ENCODE data around the gene SECTM1. TPM values are rescaled to one million over a fixed set of nuclear protein-coding genes. Genes with fewer than 3 reads are reported as not detected.

SECTM1 gene
- total RNA-seq, 2 donors from 2014 or later: not detected

DNA sequence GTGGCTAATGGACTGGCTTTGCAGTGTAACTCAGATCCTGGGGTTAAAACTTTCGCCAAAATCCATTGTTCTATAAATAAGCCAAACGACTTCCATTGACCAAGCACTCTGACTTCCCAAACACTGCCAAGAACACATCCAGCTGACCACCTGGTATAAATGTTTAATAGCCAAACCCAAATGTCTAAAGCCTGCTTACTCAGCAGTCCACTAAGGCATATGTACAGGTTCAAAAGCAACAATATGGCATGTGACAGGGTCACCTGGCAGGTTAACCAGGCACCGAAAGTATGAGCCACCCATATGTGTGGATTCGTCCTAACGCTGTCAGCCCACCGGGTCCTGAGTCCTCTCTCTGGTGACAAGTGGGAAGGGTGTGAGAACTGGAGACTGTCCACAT lies 62.2 kb downstream of the SECTM1 start:
- Histone ChIP-seq H3K4me3 (ENCODE audit: low read length) (peak overlapping the region; percentile 96), H3K27ac (ENCODE audit: low read depth, low read length) (no peak overlapping the region)

More for the DNA sequence above, 62.2 kb downstream of the SECTM1 start:
- peaks cover 23% of the 10 kb centered on the region for H3K27me3 Mint-ChIP-seq (ENCODE audit: insufficient read depth)
- peaks cover 53% of the 10 kb centered on the region for H3K36me3 Mint-ChIP-seq (ENCODE audit: low read depth)
- 91 to 95% methylated on average over 6 of the region's 6 CpGs for WGBS, 2 experiments (ENCODE audit: insufficient coverage in 1 of 2, insufficient read length in 1 of 2)
- Histone ChIP-seq H3K9me3 (ENCODE audit: control insufficient read depth, low read length) (no peaks in the 10 kb centered on the region), H3K4me1 (ENCODE audit: control insufficient read depth, insufficient read depth, low read length) (peaks cover 36% of the 10 kb centered on the region), H3K27me3 (ENCODE audit: control insufficient read depth, insufficient read depth, low read length, poor library complexity, severe bottlenecking) (no peaks in the 10 kb centered on the region), H3K9ac (ENCODE audit: extremely low read depth, low read length, poor library complexity, severe bottlenecking) (no peak overlapping the region), H3K36me3 (ENCODE audit: control insufficient read depth, insufficient read depth, low read length) (peaks cover 57% of the 10 kb centered on the region)
- H3K27ac Mint-ChIP-seq: no peak overlapping the region
- H3K4me3 Mint-ChIP-seq: peak overlapping the region; percentile 79
- no peak for DNase-seq
- no peaks in the 10 kb centered on the region for H3K9me3 Mint-ChIP-seq
- H3K4me1 Mint-ChIP-seq: peaks cover 41% of the 10 kb centered on the region
- TF ChIP-seq, protein P1, sequence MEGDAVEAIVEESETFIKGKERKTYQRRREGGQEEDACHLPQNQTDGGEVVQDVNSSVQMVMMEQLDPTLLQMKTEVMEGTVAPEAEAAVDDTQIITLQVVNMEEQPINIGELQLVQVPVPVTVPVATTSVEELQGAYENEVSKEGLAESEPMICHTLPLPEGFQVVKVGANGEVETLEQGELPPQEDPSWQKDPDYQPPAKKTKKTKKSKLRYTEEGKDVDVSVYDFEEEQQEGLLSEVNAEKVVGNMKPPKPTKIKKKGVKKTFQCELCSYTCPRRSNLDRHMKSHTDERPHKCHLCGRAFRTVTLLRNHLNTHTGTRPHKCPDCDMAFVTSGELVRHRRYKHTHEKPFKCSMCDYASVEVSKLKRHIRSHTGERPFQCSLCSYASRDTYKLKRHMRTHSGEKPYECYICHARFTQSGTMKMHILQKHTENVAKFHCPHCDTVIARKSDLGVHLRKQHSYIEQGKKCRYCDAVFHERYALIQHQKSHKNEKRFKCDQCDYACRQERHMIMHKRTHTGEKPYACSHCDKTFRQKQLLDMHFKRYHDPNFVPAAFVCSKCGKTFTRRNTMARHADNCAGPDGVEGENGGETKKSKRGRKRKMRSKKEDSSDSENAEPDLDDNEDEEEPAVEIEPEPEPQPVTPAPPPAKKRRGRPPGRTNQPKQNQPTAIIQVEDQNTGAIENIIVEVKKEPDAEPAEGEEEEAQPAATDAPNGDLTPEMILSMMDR (conservative IDR thresholded peaks at IDR 0.05): no peak

Other genes with a start within 250 kb of the SECTM1 start
- 100 to 1,000 TPM; 371 to 498 TPM for gene FASN, start 235.5 kb downstream of the SECTM1 start, total RNA-seq
- 10 to 100 TPM; 61.8 to 82.8 TPM for gene CCDC57, start 120.9 kb downstream of the SECTM1 start, total RNA-seq
- gene SLC16A3, start 104.7 kb downstream of the SECTM1 start, total RNA-seq: 10 to 100 TPM; 31.8 to 39.7 TPM
- gene CSNK1D, start 60.1 kb downstream of the SECTM1 start, total RNA-seq: 100 to 1,000 TPM; 104 to 143 TPM
- under 1 TPM; 0.55 to 0.80 TPM for gene CD7, start 16.2 kb downstream of the SECTM1 start, total RNA-seq
- gene TEX19, start 25.5 kb upstream of the SECTM1 start, total RNA-seq: under 1 TPM; 0.46 to 0.48 TPM
- under 1 TPM in 1 of 2 donors, not detected in 1; 0.40 TPM for gene UTS2R, start 38.0 kb upstream of the SECTM1 start, total RNA-seq
- gene HEXD, start 84.6 kb upstream of the SECTM1 start, total RNA-seq: 10 to 100 TPM; 31.5 to 37.6 TPM
- 10 to 100 TPM; 24.0 to 30.1 TPM for gene OGFOD3, start 84.8 kb upstream of the SECTM1 start, total RNA-seq
- 10 to 100 TPM; 71.2 to 88.5 TPM for gene CYBC1, start 117.0 kb upstream of the SECTM1 start, total RNA-seq
- gene NARF, start 125.0 kb upstream of the SECTM1 start, total RNA-seq: 10 to 100 TPM; 64.0 to 70.8 TPM
- gene FOXK2, start 186.0 kb upstream of the SECTM1 start, total RNA-seq: 10 to 100 TPM; 67.2 to 68.1 TPM